Calu3 (cell line): ENCODE results near the gene CCDC73. TPM values are rescaled to one million over a fixed set of nuclear protein-coding genes. Genes with fewer than 3 reads are reported as not detected.

Experiments
- BruUV-seq: library from RNA; stranded (reverse); fragments of 400-500 nt; replicated peaks from 2 replicates; lab custom pipeline; 2021; lab: Mats Ljungman, UMichigan
- CTCF ChIA-PET: fragments of 300-600 bp; sonication (Branson Sonifier 250); formaldehyde crosslinking; loops from one replicate; lab custom pipeline; 2022; ENCODE audit warnings: antibody characterized with exemption; lab: Charles Lee
- DNase-seq: peaks from one replicate; pipeline ENCODE4 v3.0.0; 2022
- H3K27ac Mint-ChIP-seq: one replicate; pipeline ENCODE4 v1.8.0; 2022; ENCODE audit warnings: mixed read lengths; ENCODE audit not compliant: unreplicated experiment
- H3K27me3 Mint-ChIP-seq: one replicate; pipeline ENCODE4 v1.8.0; 2022; ENCODE audit warnings: mixed read lengths; ENCODE audit not compliant: unreplicated experiment
- H3K36me3 Mint-ChIP-seq: one replicate; pipeline ENCODE4 v1.8.0; 2022; ENCODE audit warnings: mild to moderate bottlenecking, moderate library complexity, mixed read lengths; ENCODE audit not compliant: insufficient read depth, unreplicated experiment
- H3K4me1 Mint-ChIP-seq: one replicate; pipeline ENCODE4 v1.8.0; 2022; ENCODE audit warnings: mild to moderate bottlenecking, low read depth, mixed read lengths; ENCODE audit not compliant: unreplicated experiment
- H3K4me3 Mint-ChIP-seq: one replicate; pipeline ENCODE4 v1.8.0; 2022; ENCODE audit warnings: mild to moderate bottlenecking, low read depth, moderate library complexity, mixed read lengths; ENCODE audit not compliant: unreplicated experiment
- H3K9me3 Mint-ChIP-seq: one replicate; pipeline ENCODE4 v1.8.0; 2022; ENCODE audit warnings: low read depth, mixed read lengths; ENCODE audit not compliant: unreplicated experiment
- intact Hi-C: fragments of 100-400 bp; cut with micrococcal nuclease; formaldehyde crosslinking; loops from one replicate; pipeline ENCODE4 v1.10.0; 2022; ENCODE audit not compliant: unreplicated experiment
- total RNA-seq: library from RNA; stranded (reverse); gene quantifications from 2 replicates; pipeline ENCODE4 v1.2.3, GENCODE V29; 2022
- TF ChIP-seq, protein P1 (sequence below): fragments of 200-600 bp; IDR thresholded peaks from one replicate; pipeline ENCODE4 v1.8.0; 2022; ENCODE audit warnings: antibody characterized with exemption; ENCODE audit not compliant: unreplicated experiment

CCDC73 gene
- total RNA-seq, 1 experiment from 2014 or later = not detected

DNA sequence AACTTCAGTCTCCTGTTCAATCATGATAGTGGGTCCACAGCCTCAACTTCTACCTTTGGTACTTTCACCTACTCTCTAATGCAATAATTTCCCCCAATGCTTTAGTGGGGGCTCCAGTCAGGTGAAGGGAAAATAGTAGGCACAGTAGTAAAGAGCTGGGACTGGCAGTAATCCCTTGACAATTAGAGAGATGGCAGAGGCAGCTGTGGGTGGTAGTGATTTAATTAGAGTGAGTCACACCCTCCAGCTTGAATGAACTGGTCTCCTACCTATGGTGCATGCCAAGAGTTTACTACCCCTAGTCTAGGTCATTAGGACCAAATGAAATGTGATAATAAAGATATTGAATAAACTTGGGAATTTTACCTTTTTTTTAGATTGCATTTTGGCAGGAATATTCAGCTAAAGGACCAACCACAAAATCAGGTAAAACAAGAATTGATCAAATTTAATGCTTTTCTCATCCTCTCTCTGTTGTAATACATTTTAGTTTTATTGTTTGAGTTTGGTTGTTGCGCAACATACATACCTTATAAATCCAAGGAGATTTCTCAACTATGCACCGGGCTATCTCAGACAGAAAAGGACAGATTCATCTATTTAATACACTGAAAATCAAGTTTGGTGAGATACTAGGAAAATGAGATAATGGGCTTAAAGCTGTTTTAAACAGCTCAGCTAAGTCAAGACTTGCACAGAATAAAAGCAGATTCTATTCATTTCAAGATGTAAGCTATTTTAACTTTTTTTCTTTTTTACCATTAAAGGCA, 44.2 kb upstream of the CCDC73 start:
- TF ChIP-seq, protein P1, sequence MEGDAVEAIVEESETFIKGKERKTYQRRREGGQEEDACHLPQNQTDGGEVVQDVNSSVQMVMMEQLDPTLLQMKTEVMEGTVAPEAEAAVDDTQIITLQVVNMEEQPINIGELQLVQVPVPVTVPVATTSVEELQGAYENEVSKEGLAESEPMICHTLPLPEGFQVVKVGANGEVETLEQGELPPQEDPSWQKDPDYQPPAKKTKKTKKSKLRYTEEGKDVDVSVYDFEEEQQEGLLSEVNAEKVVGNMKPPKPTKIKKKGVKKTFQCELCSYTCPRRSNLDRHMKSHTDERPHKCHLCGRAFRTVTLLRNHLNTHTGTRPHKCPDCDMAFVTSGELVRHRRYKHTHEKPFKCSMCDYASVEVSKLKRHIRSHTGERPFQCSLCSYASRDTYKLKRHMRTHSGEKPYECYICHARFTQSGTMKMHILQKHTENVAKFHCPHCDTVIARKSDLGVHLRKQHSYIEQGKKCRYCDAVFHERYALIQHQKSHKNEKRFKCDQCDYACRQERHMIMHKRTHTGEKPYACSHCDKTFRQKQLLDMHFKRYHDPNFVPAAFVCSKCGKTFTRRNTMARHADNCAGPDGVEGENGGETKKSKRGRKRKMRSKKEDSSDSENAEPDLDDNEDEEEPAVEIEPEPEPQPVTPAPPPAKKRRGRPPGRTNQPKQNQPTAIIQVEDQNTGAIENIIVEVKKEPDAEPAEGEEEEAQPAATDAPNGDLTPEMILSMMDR = no peak
- H3K9me3 Mint-ChIP-seq = no peaks in the 10 kb centered on the region
- no peak overlapping the region for H3K4me3 Mint-ChIP-seq
- CTCF ChIA-PET = interaction anchor here (1.1 kb wide), 1 partner anchor 9 kb away, joined by 4 read pairs; the partner anchor contains the start of gene PRRG4
- H3K27me3 Mint-ChIP-seq = no peaks in the 10 kb centered on the region
- intact Hi-C loops = no loop called here
- H3K4me1 Mint-ChIP-seq = peaks cover 7% of the 10 kb centered on the region
- H3K27ac Mint-ChIP-seq = no peak overlapping the region
- DNase-seq = no peak
- H3K36me3 Mint-ChIP-seq = peaks cover 29% of the 10 kb centered on the region
- BruUV-seq = no TSS peak

DNA sequence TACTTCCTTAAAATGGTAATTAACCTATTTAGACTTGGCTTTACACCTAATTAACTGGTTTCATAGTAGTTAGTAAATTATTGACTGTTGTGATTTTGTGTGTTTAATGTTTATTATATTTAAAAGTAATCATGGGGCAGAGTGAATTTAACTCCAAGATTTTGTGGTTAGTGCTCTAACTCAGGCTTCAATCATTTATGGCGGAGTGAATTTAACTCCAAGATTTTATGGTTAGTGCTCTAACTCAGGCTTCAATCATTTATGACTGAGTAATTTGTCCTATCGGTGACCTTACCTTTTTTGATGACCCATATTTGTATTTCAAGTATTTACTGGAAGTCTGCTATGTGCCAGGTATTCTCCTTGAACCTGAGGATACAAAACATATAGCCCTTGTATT, 42.5 kb upstream of the CCDC73 start:
- Mint-ChIP-seq H3K9me3 (no peaks in the 10 kb centered on the region), H3K4me1 (peaks cover 16% of the 10 kb centered on the region), H3K4me3 (no peak overlapping the region), H3K27me3 (no peaks in the 10 kb centered on the region), H3K27ac (no peak overlapping the region), H3K36me3 (peaks cover 30% of the 10 kb centered on the region)
- CTCF ChIA-PET = no interaction called here
- BruUV-seq = no TSS peak
- no peak for DNase-seq
- intact Hi-C loops = no loop called here
- TF ChIP-seq, protein P1 = no peak

DNA sequence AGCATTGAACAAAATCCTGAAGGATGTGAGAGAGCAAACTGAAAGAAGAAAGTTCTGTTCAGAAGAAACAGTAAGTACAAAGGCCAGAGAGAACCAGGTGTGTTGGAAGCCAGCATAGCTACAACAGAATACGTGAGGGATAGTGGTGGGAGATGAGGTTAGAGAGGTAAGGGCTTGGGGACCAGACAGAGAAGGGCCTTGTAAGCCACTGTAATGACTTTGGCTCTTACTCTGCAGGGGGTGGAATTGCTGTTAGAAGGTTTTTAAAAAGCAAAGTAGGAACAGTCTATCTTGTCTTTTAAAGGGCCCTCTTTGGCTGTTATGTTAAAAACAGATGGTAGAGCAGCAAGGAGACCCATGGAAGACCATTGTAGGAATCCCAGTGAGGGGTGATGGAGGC, 39.5 kb upstream of the CCDC73 start:
- Mint-ChIP-seq H3K4me3 (no peak overlapping the region), H3K36me3 (peaks cover 43% of the 10 kb centered on the region), H3K4me1 (peaks cover 27% of the 10 kb centered on the region), H3K27me3 (no peaks in the 10 kb centered on the region), H3K9me3 (no peaks in the 10 kb centered on the region), H3K27ac (no peak overlapping the region)
- intact Hi-C loops = no loop called here
- TF ChIP-seq, protein P1 = no peak
- CTCF ChIA-PET = no interaction called here
- no peak for DNase-seq
- no TSS peak for BruUV-seq

DNA sequence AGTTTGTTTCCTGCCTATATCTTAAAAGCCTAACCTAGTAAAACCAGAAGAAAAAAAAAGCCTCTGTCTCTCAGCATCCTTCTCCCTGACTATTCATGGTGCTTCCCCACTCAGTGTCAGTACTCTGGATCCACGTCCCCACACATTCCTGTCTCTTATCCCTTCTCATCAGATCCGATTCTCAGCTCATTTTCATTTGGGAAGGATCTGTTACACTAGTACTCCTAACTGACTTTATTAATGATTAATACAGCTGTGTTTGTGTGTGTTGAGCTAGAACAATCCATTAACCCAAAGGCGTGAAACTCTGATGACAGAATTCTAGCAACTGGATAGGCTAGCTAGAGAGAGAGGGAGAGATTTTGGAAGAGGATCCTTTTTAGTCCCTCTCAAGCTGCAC, 36.8 kb upstream of the CCDC73 start:
- CTCF ChIA-PET = no interaction called here
- TF ChIP-seq, protein P1 = no peak
- no peaks in the 10 kb centered on the region for H3K9me3 Mint-ChIP-seq
- no peaks in the 10 kb centered on the region for H3K27me3 Mint-ChIP-seq
- H3K36me3 Mint-ChIP-seq = peaks cover 35% of the 10 kb centered on the region
- H3K4me3 Mint-ChIP-seq = peak overlapping the region; percentile 87
- BruUV-seq = no TSS peak
- intact Hi-C loops = loop anchor here (2.0 kb wide), 1 partner anchor 22 kb away; no protein-coding TSS in a partner anchor
- DNase-seq = no peak
- peaks cover 31% of the 10 kb centered on the region for H3K4me1 Mint-ChIP-seq
- peak overlapping the region; percentile 43 for H3K27ac Mint-ChIP-seq
